HG03060 (cell line): ENCODE measurements around the gene RAB3B.

Experiments used
- ATAC-seq: cut with Tn5 transposase; IDR thresholded peaks from one replicate; pipeline ENCODE4 v1.9.1; 2021; ENCODE audit warnings: low read depth, moderate number of reproducible peaks; ENCODE audit not compliant: unreplicated experiment

The RAB3B gene

DNA sequence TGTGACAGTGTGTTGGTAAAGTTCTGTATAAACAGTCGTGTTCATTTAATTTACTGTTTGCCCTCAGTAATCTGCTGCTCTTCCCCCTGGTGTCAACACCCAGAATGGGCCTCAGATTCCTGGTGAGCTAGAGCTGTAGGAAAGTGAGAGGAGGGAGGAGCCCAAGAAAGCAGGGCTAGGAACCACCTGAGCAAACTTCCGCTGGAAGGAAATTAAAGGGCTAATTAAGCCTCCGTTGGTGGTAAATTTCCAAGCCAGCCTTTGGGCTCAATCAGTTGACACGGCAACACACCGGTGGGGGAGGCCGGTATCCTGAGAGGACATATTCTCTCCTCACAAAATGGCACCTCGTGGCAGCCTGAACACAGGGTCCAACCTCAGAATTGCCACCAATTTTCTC is 32.9 kb downstream of the RAB3B start:
- no peak for ATAC-seq

- ATAC-seq: no peak
Observed at GRCh38 chr1:51956528-51957509, 33.7 kb downstream of the RAB3B start.

- ATAC-seq: no peak
Observed at GRCh38 chr1:51955797-51956527, 34.5 kb downstream of the RAB3B start.

GRCh38 chr1:51954783-51955182 is 35.7 kb downstream of the RAB3B start:
- ATAC-seq: no peak

DNA sequence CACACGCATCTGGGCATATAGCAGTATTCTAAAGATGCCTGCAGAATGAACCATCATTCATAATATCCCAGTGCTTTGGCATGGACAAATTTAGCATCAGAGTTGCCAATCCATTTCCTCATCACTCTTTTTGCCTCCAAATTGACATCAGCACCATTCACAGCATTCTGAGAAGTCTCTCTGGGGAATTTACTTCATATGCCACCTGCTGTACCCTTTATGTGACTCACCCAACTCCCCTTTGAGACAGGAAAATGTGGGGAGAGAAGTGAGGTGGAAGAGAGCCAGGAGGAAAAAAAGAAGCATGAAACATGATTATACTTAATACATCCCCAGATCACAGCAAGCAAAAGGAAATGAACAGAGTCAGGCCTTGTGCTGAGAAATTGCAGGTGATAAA is 37.4 kb downstream of the RAB3B start:
- ATAC-seq: no peak

GRCh38 chr1:51952638-51953037 is 37.9 kb downstream of the RAB3B start:
- ATAC-seq: no peak

DNA sequence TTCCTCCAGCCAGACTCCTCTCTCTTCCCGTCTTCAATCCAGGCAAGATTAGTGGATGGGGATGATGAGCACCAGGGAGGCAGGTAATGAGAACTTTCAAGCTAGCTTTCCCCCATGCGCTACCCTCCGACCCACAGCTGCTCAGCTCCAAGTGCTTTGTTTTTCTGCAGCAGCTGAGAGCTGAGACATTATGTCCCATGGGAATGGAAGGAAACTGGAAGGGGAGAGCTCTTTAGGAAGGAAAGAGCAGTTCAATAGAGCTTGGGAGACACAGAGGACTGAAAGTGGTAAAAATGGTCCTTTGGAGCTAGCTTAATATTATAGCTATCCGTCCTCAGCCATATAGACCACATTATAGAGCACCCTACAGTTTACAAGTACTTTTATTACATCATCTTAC is 39.8 kb downstream of the RAB3B start:
- no peak for ATAC-seq

DNA sequence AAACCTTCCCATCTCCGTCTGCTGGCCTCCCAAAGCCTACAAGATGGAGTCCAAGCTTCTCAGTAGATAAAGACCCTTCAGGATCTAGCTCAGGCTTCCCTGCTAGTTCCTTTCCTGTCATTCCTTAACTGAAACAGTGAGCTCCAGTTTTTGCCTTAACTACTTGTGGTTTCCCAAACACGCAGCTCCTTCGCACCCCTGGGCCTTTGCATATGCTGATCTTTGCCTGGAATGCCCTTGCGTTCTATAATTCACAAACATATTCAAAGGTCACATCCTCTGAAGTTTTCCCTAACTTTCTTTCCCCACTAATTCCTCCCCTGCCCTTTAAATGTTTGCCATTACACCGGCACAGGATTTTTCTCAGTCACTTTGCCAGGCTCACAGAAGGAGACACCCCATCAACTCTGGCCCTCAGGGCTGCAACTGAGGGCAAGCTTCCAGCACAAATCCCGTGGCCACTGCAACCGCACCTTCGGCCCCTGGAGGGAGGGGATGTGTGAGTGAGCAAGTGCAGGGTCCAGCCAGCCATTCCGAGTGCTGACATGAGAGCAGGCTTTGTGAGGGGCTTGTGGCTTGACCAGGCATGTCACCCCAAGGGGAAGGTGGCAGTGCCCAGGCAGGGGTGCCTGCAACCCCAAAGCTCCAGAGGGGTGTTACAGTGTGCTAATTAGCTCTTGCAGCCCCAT is 41.3 kb downstream of the RAB3B start:
- ATAC-seq: no peak

GRCh38 chr1:51948491-51948915 is 42.0 kb downstream of the RAB3B start:
- no peak for ATAC-seq

DNA sequence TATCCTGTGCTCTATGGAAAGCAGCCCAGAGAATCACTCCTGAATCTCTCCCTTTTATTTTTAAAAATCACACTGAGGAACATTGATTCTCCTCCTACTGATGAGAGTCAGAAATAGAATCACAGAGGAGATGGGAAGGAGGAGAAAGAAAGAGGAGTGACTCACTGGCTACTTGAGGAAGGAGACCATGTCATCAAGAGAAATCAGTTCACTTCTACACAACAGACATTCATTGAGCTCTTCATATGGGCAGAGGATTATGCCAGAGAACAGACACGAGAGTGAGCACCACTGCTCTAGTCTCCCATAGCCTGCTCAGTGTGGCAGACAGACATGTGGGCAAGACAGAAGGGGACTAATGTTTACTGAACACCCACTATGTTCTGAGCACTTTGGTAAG is 44.2 kb downstream of the RAB3B start:
- ATAC-seq: no peak

GRCh38 chr1:51945591-51945990 is 44.9 kb downstream of the RAB3B start:
- no peak for ATAC-seq

GRCh38 chr1:51942281-51942680 is 48.2 kb downstream of the RAB3B start:
- ATAC-seq: no peak

DNA sequence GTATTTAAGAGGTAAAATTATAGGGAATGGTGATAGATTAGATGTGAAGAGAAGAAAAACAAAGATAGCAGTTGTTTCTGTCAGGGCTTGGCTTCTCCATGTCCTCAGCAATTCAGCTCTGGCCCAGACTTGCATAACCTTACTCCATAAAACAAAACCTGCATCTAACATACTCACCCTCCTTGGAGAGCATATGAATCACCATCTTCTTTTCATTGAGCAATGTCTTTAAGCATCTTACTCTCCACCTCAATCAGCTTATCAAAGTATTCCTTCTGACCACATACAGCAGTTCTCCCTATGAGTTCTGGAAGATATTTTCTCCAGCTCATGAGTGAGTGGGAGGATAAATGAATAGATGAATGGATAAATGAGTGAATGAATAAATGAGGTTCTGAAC is 49.0 kb downstream of the RAB3B start:
- no peak for ATAC-seq

- ATAC-seq: no peak
Observed at GRCh38 chr1:51937112-51937511, 53.4 kb downstream of the RAB3B start.

DNA sequence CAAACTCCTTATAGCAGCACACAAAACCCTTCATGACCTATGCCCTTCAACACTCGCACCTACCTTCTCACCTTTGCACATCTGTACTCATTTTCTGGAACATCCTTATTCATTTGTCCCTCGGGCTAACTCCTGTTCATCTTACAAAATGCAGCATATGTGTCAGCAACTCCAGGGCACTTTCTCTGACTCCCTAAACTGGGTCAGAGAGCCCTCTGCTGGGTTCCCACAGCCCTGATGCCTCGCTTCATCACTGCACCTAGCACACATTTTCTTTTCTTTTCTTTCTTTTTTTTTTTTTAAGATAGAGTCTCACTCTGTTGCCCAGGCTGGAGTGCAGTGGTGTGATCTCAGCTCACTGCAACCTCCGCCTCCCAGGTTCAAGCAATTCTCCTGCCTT is 54.0 kb downstream of the RAB3B start:
- no peak for ATAC-seq

DNA sequence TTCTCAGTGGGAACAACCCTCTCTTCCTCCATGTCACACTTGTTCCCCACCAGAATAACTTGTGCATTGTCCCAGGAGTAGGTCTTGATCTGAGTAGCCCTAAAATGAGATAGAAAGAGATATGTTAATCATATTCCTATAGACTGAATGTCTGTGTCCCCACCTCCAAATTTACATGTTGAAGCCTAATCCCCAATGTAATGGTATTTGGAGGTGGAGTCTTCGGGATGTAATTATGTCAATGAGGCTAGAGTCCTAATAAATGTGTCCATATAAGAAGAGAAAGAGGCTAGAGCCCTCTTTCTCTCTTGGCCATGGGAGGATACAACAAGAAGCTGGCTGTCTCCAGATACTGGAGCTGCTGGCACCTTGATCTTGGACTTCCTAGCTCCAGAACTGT is 57.2 kb downstream of the RAB3B start:
- ATAC-seq: no peak

- no peak for ATAC-seq
Observed at GRCh38 chr1:51930329-51930728, 60.2 kb downstream of the RAB3B start.

- no peak for ATAC-seq
Observed at GRCh38 chr1:51928896-51929295, 61.6 kb downstream of the RAB3B start.

DNA sequence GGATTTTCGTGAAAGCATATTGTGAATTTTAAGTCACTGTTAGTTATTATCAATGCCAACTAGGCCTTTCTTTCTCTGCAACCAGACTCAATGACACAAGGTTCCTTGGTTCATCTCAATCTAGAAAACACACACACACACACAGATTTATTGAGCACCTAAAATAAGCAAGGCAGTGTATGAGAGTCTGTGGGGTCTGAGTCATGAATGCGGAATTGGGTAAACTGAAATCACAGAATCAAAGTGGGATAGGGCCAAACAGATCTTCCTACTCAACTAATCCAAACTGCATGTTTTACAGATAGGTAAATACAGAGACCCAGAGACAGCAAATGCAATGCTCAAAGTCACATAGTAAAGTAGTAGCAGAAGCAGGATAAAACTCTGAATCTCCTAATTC is 63.5 kb downstream of the RAB3B start:
- no peak for ATAC-seq

DNA sequence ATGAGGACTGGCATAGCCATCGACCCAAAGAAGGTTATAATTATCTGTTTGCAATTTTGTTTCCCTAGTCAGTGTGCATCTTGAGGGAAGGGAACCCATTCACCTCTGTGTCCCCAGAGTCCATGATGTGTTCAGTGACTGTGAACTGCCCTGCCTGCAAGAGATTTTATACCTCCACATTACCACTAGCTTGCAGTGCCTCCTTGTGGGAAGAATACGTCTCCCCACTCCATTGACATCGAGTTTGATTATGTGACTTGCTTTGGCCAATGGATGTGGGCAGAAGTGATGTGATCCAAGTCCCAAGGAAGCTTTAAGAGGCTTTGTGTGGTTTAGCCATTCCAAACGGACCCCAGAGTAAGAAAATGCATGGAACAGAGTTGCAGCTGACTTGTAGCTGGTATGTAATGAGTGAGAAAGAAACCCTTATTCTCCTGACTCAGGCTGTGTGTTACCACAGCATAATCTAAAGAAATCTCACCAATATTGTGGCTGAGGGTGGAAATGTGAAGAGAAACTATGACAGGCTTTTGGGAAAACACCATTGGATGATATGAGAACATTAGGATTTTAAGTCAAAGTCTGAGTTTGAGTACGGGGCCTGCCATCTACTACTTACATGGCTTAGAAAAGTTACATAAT is 64.2 kb downstream of the RAB3B start:
- no peak for ATAC-seq

DNA sequence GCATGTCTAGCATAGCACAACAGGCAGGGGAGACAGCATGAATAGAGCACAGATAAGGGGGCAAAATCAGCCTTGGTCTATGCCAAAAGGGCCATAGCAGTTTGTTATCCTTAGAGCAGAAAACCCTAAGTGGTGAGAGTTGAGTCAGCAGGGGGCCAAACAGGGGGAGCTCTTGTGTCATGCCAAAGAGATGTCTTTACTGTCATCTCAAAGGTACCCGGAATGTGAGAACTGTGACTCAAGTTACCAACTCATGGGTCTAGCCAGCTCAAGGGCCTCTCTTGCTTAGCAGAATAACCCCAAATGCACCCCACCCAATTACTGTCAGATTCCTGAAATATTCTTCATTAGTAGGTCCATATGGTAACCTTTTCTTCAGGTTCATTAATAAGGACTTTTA is 66.0 kb downstream of the RAB3B start:
- no peak for ATAC-seq
